GM19099 (cell line): Measurements from ENCODE around the gene MYT1.

Experiments used
- POLR2A ChIP-seq: IDR thresholded peaks from 3 replicates; pipeline ENCODE4 v1.6.1; 2011; ENCODE audit warnings: low read depth; ENCODE audit not compliant: insufficient read length; ENCODE audit errors: extremely low read depth

Gene MYT1

DNA sequence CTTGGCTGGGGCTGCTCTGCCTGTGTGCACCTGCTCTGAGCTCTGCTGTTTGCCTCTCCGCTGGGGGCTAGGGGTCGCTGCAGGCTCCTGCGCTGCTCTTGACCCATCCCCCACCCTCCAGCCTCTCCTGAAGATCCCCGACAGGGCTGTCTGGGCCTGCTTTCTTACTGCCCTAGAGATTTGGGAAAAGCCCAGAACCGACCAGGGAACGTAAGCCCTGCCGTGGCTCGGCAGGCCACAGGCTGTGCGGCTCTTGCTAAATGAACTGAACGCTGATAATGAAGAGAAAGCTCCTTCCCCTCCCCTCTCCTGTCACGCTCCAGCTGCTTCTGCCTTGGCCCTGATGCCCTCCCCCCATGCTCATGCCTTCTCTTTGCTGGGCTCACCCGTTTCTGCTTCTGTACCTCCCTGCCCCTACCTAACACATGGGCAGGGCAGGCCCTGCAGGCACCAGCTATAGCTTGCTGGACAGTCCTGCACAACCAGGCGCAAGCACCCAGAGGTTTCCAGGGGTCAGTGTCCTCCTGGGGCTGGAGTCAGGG is 59.3 kb downstream of the MYT1 start:
- TF ChIP-seq POLR2A, result no peak

DNA sequence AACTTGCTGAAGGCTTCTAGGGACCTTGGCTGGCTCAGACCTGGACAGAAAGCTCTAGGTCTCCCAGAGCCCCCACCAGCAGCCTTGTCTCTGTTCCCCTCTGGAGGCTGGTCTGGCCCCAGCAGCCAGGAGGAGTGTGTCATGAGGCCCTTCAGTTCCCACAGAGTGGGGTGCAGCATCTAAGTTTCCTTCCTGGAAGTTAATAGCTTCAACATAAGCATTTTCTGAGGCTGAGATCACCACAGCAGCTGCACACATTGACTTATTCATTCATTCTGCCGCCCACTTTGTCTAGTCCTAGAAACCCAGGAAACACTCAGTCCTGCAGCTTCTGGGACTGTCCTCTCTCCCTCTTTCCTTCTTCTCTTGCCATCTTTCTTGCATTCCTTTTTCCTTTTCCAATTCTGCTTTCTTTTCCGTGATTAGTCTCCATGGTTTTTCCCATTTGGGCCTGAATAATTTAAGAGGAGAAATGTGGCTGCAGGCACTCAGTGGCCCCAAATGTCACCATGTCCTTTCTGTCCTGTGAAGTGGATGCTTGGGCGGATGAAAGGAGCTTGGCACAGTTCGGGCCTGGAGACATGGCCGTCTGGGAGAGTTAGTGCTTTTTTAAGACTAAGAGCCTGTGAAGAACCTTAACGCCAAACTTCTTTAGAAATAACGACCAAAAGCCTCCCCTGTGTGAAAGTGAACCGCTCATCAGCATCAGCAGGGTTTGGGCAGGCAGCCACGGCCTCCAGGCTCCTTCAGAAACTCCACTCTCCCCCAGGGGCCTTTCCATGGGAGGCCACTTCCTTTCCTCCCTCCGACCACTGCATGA is 60.3 kb downstream of the MYT1 start:
- no peak for TF ChIP-seq POLR2A

DNA sequence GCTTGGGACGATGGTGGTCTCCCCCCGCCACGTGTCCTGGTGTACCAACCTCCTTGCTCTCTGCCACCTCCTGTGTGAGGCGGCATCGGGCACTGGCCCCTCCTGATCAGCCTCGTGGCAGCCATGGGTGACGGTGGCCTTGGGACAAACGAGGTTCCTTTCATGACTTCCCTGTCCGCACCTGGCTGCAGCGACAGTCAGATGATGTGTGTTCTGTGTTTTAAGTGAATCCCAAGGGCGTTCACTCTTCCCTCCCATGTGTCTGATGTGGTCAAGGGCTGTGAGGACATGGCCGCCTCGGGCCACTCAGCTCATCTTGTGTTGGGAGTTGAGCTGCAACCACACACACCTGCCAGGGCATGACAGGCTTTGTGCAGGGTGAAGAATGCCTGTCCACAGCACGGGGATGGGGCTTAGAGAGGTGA is 60.9 kb downstream of the MYT1 start:
- TF ChIP-seq POLR2A, result no peak

DNA sequence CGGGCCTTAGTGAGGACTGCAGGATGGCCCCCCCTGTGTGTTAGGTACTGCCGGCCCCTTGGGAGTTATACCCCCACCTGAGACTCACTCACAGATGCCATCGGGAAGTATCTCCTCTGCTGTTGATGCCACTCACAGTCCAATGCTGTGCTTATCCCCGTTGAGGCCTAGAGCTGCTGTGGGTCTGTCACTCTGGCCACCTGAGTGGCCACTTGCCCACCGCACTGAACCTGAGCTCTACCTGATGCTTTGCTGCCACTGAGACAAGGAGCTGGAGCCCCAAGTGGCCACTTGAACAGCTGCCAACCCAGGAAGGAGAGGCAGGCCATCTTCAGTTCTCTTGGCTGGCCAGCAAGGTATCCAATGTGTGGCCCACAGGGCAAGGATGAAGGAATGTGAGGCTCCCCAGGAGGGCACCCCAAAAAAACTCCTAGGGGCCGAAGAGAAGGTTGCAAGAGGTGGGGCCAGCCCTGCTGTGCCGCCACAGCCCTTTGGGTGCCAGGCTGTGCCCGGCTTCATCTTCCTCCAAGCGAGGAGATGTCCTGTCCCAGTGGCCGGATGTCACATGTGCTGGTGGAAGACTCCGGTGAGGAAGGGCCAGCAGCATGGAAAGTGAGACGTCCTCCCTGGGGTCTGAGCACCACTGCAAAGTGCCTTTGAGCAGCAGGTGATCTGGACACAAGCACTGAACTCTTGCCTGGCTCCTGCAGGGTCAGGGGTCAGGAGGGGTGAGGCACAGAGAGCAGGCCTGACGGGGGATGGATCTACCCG is 61.8 kb downstream of the MYT1 start:
- no peak for TF ChIP-seq POLR2A

DNA sequence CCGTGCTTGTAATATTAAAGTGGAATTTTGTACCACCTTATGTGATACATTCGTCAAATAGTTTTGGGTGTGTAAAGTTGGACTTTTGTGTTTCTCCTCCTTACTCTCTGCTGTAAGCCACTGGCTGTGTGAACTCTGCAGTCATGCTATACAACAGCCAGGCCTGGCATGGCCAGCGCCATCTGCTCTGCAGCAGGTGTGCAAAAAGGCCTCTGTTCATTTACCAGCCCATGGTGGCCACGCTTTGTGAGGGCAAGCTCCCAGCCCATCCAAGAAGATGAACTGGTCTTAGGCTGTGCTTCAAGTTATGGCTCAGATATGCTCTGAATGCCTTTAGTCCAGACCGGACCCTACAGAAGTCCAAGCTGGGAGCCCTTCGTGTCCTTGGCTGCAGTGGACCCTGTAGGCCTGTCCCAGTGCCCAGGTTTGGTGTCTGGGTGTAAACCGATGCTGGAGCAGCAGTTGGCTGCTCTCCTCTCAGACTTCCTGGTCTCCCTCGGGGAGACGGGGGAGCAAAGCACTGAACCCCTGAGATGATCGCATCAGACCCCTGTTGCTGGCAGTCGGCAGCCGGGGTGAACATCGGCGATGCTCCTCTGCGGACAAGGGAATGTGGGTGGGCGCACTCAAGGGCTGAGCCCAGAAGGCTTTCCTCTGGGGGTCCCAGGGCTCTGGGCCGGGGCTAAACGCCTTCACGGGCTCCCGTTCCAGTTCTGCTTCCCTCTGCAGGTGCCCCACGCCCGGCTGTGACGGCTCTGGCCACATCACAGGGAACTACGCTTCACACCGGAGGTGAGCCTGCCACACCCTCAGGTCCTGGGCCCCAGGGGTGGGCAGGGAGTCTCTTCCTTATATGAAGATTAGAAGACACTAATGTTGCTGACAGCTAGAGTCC is 62.7 kb downstream of the MYT1 start:
- TF ChIP-seq POLR2A, result no peak

DNA sequence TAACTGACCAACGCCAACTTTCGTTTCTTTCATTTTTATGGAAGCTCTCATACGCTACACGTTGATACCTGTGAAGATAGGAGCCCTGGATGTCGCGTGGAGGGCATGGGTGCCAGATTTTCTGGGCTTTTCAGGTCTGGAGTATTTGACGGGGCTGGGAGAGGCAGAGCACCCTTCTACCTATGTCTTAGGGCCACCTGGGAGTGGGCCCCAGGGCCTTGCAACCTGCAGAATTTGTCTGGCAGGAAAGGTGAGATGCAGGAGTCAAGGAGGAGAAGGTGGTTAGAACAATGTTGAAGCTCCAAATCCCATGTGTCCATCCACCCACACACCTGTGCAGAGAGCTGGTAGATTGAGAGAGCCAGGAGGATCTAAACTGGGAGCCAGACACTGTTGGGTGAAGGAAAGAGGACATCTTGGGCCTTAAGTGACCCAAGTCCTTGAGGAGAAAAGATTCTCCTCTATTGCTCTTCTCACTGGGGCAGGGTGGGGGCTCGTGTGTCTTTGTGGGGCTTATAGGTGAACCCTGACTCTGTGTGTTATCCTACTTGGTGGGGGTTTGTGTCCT is 63.9 kb downstream of the MYT1 start:
- no peak for TF ChIP-seq POLR2A

DNA sequence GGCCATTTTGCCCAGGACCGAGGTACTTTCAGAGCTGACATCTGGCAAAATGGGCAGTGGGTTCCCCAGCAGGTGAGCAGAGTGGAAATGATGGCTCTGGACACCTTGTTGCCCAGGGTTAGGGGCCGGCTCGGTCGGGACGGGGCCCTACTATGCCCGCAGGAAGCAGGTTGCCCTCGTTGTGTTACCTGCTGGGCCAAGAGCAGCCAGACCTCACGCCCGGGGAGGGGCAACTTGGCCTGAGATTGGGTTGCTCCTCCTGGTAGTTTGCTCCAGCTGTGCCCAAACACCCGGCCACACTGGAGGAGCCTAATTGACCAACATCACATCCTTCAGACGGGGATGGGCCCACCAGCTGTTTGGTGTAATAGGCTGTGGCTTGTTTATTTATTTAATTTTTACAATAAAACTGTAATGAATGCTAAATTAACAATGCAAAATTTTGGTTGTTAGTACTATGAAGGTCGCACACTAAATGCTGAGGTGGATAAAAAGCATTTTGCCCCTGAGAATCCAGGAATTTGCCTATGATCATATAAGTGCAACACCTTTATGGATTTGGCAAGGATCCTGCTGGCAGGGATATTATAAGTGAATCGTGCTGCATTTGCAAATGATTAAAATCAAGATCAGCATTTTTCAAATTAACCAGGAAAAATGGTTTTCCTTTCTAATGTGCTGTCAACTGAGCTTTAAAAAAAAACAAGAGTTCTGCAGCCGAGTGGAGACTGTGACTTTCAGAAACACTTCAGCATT is 64.7 kb downstream of the MYT1 start:
- TF ChIP-seq POLR2A, result no peak

DNA sequence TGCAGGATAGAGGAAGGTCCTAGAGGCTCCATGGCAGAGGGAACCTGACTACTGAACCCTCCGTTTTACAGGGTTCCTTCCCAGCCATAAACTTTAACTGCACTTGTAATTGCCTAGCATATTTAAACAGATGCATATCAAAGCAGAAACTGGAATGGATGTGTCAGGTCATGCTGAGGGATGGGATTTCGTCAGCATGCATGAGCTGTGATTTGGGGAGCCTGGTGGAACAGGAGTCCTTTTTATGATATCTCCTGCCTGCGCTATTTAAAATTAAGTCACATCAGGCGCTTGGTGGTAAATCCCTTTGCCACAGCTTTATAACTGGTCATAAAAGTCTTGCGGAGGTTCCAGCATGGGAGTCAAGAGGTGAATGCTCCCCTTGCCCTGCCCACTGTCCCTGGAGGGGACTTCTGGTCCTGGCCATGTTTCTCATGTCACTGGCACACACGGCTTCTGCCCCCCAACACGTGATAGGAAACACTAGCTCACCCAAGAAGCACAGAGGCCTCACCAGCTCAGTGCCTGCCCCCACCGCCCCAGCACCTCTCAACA is 65.3 kb downstream of the MYT1 start:
- no peak for TF ChIP-seq POLR2A

DNA sequence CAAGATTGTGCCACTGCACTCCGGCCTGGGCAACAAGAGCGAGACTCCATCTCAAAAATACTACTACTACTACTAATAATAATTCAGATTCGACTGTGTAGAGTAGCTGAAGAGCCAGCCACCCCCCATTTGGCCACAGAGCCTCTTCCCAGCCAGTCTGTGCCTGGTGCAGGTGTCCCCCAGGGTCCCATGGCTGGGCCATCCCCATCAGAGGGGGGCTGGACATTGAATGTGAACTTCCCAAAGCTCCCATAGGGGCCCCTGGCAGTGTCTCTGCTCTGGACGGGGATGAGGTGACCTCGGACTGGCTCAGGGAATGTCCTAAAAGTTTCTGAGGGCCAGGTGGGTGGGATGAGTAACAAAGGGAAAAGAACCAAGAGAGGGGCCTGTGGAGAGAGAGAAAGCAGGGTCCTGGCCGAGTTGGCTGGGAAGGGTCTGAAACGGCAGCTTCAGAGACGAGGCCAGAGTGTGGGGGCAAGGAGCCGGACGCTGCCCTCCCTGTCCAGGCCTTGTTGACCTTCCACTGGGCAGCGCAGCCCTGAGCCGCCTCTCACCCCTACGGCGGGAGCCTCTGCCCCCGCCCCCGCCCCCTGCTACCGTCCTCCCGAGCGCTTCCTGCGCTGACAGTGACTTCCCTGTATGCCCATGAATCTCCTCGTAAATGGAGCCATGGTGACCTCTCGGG is 66.4 kb downstream of the MYT1 start:
- no peak for TF ChIP-seq POLR2A

DNA sequence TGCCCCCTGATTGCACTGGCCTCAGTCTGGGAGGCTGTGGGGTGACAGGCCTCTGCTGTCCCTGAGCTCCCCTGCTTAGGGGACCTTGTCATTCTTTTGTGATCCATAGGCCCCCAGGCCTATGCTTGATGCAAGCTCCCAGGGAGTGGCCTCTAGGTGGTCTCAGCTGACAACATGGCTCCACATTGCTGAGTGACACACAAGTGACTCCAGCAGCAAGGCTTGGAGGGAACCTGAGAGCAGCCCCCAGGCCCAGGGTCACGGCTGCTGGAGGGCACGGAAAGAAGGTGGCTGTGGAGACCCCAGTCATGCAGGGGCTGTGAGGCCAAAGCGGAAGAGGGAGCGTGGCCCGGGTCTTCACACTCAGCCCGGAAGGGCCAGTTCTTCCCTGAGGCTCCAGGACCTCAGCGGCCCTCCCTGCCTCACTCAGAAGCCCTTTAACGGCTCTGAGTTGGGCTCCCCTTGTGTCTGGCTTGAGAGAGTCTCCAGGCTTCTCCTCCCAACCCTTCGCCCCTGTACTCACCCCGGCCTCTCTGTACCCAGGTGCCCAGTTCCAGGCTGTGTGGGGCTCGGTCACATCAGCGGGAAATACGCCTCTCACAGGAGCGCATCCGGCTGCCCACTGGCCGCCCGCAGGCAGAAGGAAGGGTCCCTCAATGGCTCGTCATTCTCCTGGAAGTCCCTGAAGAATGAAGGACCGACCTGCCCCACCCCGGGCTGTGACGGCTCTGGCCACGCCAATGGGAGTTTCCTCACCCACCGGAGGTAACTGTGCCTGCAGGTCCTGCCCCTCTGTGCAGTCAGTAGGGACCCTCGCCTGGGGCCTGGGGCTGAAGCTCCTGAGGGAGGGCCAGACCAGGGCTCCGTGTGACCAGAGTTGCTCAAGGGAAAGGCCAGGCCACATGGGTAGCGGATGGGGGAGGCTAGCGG is 67.6 kb downstream of the MYT1 start:
- TF ChIP-seq POLR2A, result no peak

DNA sequence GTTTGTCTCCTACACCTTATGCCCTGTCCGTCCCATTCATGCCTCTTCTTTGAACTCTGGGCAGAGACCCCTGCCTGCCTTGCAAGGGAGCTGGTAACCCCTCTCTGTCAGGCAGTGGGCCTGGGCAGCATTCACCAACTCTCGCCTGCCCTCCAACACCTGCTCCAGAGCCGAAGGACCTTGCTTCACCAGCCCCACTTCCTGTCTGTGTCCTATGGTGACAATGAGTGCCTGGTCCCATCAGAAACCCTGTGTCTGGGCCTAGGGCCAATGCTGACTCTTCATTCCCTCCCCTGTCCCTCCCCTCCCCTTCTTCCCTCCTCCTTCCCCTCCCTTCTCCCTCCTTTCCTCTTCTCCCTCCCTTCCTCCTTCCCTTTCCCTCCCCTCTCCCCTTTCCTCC is 68.5 kb downstream of the MYT1 start:
- TF ChIP-seq POLR2A, result no peak

DNA sequence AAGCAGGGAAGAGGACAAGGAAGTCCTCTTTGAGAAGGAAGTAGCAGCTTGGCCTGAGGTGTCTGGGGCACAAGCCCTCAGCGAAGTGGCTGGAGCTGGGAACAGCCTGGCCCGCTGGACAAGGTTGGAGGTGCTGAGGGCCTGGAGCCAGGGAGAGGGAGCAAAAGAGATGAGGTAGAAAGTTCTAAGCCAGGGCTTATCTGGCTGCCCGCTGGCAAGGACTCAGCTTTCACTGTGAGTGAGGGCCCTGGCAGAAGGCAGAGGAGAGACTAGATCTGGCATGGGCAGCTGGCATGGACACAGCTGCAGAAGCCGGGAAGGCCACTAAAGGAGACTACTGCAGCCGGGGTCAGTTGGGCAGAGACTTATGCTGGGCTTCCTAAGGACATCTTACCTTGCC is 69.5 kb downstream of the MYT1 start:
- no peak for TF ChIP-seq POLR2A
